Muscle layer of colon (tissue), 2 donors: Measurements from ENCODE around the gene SHC1.
A peak's percentile ranks its signal among the peaks of the same experiment; 100 is the strongest.

Source experiments
- H3K27ac ChIP-seq: one replicate; pipeline ENCODE4 v1.7.0; 2013; ENCODE audit warnings: low read depth, mild to moderate bottlenecking, low read length, moderate library complexity
- H3K27me3 ChIP-seq, 2 donors: one replicate each; pipeline ENCODE4 v1.7.0; 2013; ENCODE audit warnings: low read length in 2 of 2, mild to moderate bottlenecking in 2 of 2; ENCODE audit not compliant: insufficient read depth in 2 of 2, control insufficient read depth in 1 of 2
- H3K36me3 ChIP-seq: one replicate; pipeline ENCODE4 v1.7.0; 2013; ENCODE audit warnings: mild to moderate bottlenecking, low read length; ENCODE audit not compliant: insufficient read depth
- H3K4me1 ChIP-seq: one replicate; pipeline ENCODE4 v1.7.0; 2013; ENCODE audit warnings: mild to moderate bottlenecking, low read length; ENCODE audit not compliant: insufficient read depth
- H3K4me3 ChIP-seq, 2 donors: one replicate each; pipeline ENCODE4 v1.7.0; 2013; ENCODE audit warnings: low read length in 2 of 2, low read depth in 1 of 2, mild to moderate bottlenecking in 1 of 2, moderate library complexity in 1 of 2
- H3K9ac ChIP-seq: one replicate; pipeline ENCODE4 v1.7.0; 2013; ENCODE audit warnings: low read length
- H3K9me3 ChIP-seq: one replicate; pipeline ENCODE4 v1.7.0; 2013; ENCODE audit warnings: mild to moderate bottlenecking, low read length
- donor health status: abdominal sarcoma.
- donor health status: Adenocarcinoma of cecum.

The SHC1 gene

DNA sequence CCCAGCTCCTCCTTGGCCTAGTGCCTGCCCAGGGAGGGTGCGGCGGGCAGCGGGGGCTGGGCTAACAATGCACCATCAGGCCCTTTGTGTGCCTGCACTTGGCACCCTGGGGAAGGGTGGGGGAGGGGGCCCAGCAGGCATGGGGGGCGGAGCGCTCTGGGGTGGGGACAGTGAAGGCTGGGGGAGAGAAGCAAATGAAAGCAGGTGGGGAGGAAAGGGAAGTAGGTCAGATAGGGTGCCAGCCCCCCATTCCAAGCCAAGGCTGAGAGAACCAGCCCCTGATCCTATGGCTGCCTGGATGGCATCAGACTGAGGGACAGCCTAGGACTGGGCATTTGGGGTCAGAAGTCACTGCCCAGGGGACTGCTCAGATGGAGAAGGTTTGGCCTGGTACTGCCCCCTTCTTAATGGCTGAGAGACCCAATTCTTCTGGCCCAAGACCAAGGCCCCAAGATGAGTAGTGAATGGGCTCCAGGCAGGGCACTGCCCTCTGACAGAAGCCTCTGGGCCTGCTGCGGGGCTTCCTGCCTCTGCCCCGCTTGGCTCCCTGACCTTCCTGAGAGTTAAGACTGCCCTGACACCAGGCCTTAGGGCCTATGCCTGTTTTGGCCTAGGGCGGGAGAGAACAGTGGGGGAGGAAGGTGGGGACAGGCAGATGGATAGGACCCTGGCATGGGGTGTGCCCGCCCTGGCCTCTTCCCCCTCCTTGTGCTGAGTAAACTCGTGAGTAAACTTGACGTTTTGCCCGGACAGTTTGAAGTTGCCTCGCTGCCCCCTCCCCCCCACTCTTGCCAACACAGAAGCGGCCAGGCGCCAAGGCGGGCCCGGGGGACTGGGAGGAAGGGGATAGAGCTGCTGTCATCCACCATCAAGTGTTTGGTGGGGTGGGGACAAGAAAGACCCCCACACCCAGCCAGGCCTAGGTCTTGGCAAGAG is 34.8 kb upstream of the SHC1 start:
- Histone ChIP-seq H3K9ac (peak overlapping the region; percentile 71), H3K9me3 (no peaks in the 10 kb centered on the region), H3K4me1 (peaks cover 50% of the 10 kb centered on the region), H3K4me3 (peak overlapping the region in 1 of 2 donors; percentile 90), H3K27ac (peak overlapping the region; percentile 97), H3K27me3 (no peaks in the 10 kb centered on the region), H3K36me3 (no peaks in the 10 kb centered on the region)

DNA sequence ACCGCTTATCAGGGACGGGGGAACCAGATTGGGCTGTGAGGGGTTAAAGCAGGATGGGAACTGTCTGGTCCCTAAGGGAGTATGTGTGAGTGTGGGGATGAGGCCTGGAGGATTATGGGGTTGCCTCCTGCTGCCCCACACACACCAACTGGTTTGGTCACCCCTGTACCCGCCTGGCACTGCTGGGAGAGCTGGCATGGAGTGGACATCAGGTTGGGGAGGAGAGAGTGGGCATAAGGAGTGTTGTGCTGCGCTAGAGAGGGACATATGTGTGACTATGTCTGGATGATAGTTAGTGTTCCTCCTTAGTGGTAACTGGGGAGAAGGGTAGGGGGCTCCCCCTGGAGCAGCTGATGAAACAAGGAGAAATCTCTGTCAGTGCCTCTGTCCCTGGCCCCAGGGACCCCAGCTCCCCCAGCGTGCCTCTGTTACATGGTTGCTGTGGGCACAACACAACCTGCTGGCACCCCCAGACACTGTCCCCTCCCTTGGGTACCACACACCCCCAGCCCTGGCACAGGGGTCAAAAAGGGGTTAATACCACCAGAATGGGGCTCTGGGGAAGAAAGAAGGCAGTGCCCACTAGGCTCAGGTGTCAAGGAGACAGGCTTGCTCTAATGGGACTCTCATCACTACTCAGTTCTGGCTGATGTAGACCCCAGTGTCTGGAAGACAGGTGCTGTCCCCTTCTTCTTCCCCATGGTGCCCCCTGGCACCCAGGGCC is 34.0 kb upstream of the SHC1 start:
- H3K27ac ChIP-seq = peak overlapping the region; percentile 97
- no peaks in the 10 kb centered on the region for H3K9me3 ChIP-seq
- peaks cover 56% of the 10 kb centered on the region for H3K4me1 ChIP-seq
- H3K4me3 ChIP-seq = peak overlapping the region; percentile 34 to 90
- H3K9ac ChIP-seq = peak overlapping the region; percentile 71
- H3K27me3 ChIP-seq = no peaks in the 10 kb centered on the region
- H3K36me3 ChIP-seq = no peaks in the 10 kb centered on the region

DNA sequence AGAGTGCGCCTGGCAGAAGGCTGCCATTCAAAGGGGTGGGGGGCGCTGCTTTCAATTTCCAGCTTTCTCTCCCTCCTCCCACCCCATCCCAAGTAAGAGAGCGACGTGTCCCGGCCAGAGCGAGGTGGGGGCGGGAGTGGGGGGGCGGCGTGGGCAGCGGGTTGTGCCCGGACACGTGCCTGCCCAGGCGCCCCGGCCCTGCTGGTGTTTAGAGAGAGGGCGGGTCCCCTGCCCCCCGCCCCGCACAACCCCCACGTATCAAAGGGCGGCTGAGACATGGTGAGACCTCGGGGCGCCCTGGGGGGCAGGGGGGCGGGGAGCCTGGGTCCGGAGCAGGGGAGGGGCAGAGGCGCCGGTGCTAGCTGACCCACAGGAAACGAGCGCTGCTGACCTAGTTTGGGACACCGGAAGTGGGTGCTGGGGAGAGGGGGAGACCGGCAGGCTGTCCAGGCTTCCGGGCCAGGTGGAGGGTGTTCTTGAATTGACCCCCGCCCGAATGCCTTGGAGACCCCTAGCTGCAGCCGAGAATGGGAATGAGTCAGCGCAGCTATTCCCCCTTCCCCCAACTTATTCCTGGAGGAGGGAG is 33.3 kb upstream of the SHC1 start:
- peaks cover 56% of the 10 kb centered on the region for H3K4me1 ChIP-seq
- H3K9me3 ChIP-seq = no peaks in the 10 kb centered on the region
- H3K27ac ChIP-seq = peak overlapping the region; percentile 97
- H3K9ac ChIP-seq = peak overlapping the region; percentile 71
- H3K4me3 ChIP-seq = peak overlapping the region; percentile 34 to 90
- H3K27me3 ChIP-seq = no peaks in the 10 kb centered on the region
- H3K36me3 ChIP-seq = no peaks in the 10 kb centered on the region

DNA sequence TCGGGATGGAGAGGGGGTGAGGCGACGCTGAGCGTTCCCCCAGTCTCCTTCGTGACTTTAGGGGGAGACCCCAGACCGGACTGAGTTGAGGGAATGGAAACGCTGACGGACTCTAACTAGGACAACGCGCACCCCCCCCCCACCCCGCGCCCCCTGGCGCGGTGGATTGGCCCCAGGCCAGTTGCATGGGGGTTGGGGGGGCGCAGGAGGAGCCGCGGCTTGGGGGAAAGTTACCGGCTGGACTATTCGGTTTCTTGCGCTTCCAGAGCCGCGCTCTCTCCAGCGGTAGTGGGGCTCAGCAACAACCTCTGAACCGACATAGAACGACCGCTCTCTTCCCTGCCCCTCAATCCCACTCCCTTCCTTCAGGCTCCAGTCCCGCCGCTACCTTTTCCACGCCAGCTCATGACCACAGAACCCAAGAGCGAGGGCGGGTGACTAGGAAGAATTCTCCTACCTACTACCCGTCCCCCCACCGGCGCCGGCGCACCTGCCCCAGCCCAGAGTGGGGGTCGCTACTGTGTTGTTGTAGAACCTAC is 32.7 kb upstream of the SHC1 start:
- H3K9ac ChIP-seq = peak overlapping the region; percentile 71

DNA sequence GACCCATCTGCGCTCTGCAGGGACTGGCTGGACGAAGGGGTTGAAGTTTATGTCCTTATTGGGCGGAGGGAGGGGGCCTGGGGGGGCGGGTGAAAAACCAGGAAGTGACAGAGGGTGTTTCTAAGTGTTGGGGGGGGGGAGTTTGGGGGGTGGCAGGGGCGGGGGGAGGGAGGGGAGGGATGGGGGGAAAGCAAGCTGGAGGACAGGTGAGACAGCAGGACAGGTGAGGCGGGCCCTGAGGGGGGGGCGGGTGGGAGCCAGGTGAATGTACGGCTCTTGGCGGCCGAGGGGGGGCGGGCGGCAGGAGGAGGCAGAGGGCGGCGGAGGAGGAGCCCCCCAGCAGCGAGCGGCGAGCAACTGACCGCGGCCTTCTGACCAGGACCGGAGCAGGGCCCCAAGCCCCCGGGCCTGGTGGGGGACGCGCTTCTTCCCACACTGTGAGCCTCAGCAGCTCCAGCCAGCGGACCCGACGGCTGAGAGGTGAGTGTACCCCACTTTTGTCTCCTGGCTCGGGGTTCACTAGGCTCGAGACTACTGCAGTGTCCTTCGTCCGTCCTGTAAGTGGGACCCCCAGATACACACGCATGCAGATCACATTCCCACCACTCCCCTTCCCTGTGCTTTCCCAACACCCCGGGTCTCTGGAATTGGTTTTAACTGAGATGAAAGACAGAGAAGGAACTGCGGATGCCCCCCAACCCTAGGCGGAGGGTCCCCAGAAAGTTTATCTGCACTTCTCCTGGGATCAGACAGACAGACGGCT is 32.1 kb upstream of the SHC1 start, which contains the start of gene ZBTB7B:
Gene ZBTB7B (plus strand): TSS at position 339 of the 763 bp plus-strand sequence. CDS start 11,859 bp downstream, outside the sequence.
- H3K4me3 ChIP-seq = peak within 1 kb of the TSS; percentile 90 to 97
- peaks cover 44% of the 10 kb centered on the region for H3K4me1 ChIP-seq
- H3K27ac ChIP-seq = peak within 1 kb of the TSS; percentile 98
- H3K36me3 ChIP-seq = no peaks in the 10 kb centered on the region
- no peaks in the 10 kb centered on the region for H3K27me3 ChIP-seq
- H3K9me3 ChIP-seq = no peaks in the 10 kb centered on the region
- H3K9ac ChIP-seq = peak within 1 kb of the TSS; percentile 96

More for the DNA sequence above, 32.7 kb upstream of the SHC1 start:
- peak overlapping the region; percentile 34 to 90 for H3K4me3 ChIP-seq
- no peaks in the 10 kb centered on the region for H3K27me3 ChIP-seq
- H3K36me3 ChIP-seq = no peaks in the 10 kb centered on the region
- peaks cover 50% of the 10 kb centered on the region for H3K4me1 ChIP-seq
- no peaks in the 10 kb centered on the region for H3K9me3 ChIP-seq
- peak overlapping the region; percentile 97 for H3K27ac ChIP-seq

DNA sequence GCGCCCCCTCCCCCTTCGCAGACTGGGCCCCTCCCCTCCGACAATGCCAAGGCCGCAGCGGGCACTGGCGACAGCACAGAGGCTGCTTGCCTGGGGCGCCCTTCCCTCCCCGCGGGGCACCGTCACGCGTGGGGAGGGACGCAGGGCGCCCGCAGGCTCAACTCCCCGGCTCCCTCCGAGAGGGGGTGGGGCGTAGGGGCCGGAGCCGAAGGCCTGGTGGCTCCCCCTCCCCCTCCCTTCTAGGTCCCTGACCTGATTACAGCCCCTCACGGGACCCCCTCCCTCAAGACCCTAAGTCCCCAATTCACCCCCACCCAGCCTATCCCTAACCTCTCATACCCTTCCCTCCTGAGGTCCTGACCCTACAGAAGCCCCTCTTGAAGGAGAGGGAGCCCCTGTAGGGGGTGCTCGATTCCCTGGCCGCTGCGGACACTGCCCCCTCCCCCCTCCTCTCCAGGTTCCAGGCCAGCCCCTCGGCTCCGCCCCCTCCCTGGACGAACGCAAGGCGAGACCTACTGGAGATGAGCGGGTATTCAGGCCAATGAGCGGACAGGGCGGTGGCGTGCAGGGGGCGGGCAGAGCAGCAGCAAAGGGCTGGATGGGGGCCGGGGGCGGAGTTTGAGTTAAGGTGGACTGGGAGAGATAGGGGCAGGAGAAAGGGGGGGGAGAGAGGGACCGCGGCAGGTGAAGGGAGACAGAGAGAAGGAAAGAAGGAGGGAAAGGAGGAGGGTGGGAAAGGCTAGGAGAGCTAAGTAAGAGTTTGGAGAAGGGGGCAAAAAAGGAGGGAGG is 31.3 kb upstream of the SHC1 start:
- no peaks in the 10 kb centered on the region for H3K36me3 ChIP-seq
- H3K4me1 ChIP-seq = peaks cover 36% of the 10 kb centered on the region
- H3K9me3 ChIP-seq = no peaks in the 10 kb centered on the region
- peak overlapping the region; percentile 86 to 97 for H3K4me3 ChIP-seq
- no peaks in the 10 kb centered on the region for H3K27me3 ChIP-seq
- peak overlapping the region; percentile 98 for H3K27ac ChIP-seq
- H3K9ac ChIP-seq = peak overlapping the region; percentile 96

DNA sequence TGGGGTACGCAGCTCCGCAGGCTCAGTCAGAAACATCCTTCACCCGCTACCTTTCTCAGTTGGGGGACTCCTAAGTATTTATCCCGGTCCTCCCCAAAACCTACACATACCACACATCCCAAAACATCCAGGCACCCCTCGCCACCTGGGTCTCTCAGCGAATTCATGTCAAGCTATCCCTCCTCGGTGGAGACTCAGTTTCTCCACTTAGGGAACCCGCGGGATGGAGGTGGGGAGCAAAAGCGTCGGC is 30.8 kb upstream of the SHC1 start:
- no peaks in the 10 kb centered on the region for H3K36me3 ChIP-seq
- H3K9ac ChIP-seq = peak overlapping the region; percentile 96
- peak overlapping the region; percentile 98 for H3K27ac ChIP-seq
- peak overlapping the region; percentile 86 to 97 for H3K4me3 ChIP-seq
- H3K9me3 ChIP-seq = no peaks in the 10 kb centered on the region
- H3K4me1 ChIP-seq = peaks cover 31% of the 10 kb centered on the region
- H3K27me3 ChIP-seq = no peaks in the 10 kb centered on the region

DNA sequence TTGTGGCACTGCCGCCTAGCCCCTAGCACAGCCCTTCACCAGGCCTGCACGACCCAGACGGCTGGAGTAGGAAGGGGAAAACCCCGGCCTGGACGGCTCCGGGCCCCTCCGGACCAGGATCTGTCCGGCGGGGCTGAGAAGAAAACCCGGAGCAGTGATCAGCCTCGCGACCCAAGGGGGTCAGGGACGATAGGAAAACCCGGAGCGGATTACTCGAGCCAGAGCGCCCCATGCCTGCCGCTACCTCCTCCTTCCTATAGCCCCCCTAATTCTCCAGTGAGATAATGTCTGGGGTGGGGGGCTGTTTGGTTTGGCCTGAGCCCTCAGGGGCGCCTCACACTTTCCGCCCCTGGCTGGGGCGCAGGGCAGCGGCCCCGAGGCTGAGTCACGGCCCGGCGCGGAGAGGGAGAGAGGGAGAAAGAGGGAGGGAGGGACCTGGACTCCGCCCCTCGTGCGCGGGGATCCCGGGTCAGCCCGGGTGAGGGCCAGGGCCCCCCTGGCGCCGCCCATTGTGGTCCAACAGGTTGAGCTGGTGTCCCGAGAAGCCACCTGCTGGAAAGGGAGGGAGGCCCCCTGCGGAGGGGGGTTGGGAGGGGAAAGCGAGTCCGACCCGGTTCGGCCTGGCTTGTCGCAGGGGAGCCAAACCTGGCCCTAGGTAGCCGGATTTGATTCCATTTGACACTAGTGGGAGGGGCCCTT is 30.3 kb upstream of the SHC1 start:
- H3K9ac ChIP-seq = peak overlapping the region; percentile 96
- peaks cover 26% of the 10 kb centered on the region for H3K4me1 ChIP-seq
- H3K4me3 ChIP-seq = peak overlapping the region; percentile 86 to 97
- H3K9me3 ChIP-seq = no peaks in the 10 kb centered on the region
- peak overlapping the region; percentile 98 for H3K27ac ChIP-seq
- no peaks in the 10 kb centered on the region for H3K27me3 ChIP-seq
- H3K36me3 ChIP-seq = no peaks in the 10 kb centered on the region

DNA sequence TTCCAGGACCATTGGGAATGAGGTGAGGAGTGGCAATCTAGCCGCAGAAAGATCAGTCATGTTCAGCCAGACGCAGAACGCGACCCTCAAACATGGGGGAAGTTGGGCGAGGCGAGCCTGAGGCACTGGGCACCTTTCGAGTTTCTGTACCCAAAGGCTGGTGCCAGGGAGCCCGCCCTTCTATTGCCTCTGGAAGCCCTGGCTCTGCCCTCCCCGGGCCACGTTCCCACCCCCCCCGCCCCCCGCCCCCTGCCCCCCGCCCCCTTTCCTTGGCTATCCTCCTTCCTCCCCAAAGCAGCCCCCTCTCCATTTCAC is 29.8 kb upstream of the SHC1 start:
- H3K4me3 ChIP-seq = peak overlapping the region; percentile 52 to 75
- H3K9ac ChIP-seq = peak overlapping the region; percentile 96
- H3K36me3 ChIP-seq = no peaks in the 10 kb centered on the region
- peaks cover 21% of the 10 kb centered on the region for H3K4me1 ChIP-seq
- no peaks in the 10 kb centered on the region for H3K9me3 ChIP-seq
- H3K27ac ChIP-seq = peak overlapping the region; percentile 98
- H3K27me3 ChIP-seq = no peaks in the 10 kb centered on the region
